Measurements from ENCODE around the gene RAB10. TPM values are rescaled to one million over a fixed set of nuclear protein-coding genes. Genes with fewer than 3 reads are reported as not detected.

The RAB10 gene
- total and polyA plus RNA-seq, 8 donors = 16.5 to 62.9 (median 37.8) TPM

DNA sequence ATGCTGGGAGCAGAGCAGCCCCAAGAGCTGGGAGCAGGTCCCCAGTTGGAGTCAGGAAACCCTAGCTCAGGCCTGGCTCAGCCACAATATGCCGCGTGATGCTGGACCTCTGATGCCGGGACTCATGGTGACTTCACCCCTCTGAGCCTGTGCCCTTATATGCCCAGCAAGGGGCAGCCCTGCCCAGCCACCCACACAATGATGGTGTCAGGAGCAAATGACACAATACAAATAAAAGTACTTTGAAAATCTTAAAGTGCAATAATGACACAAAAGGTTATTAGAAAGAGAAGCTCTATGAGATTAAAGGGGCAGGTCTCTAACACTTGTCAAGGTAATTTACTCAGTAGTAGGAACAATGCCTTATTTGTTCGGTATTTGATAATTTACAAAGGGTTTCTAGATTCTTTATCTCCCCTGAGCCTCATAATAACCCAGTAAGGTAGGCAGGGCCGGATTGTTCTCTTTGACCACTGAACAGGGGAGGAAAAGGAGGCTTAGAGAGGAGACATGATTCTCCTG lies 33.3 kb upstream of the RAB10 start:
- 29 to 43% methylated on average over 5 of the region's 5 CpGs for WGBS, 2 donors
- no peaks in the 10 kb centered on the region for H3K27me3 ChIP-seq
- peak overlapping the region in 3 of 4 donors; percentile 7 to 80 (median 76) for H3K27ac ChIP-seq
- no peak for FAIRE-seq
- DNase-seq = peak in 5 of 6 donors; percentile 37 to 69 (median 47)
- peak in 3 of 4 donors; percentile 57 to 58 (median 58) for ATAC-seq
- H3K4me3 ChIP-seq = no peak overlapping the region
- no peak for TF ChIP-seq CTCF (IDR thresholded peaks at IDR 0.05)
- intact Hi-C loops (cut with DNase I) = no loop called here
- H3K4me1 ChIP-seq = peaks cover 23 to 25% (median 25%) of the 10 kb centered on the region in 3 donors
- H3K36me3 ChIP-seq = no peaks in the 10 kb centered on the region
- no peaks in the 10 kb centered on the region for H3K9me3 ChIP-seq

DNA sequence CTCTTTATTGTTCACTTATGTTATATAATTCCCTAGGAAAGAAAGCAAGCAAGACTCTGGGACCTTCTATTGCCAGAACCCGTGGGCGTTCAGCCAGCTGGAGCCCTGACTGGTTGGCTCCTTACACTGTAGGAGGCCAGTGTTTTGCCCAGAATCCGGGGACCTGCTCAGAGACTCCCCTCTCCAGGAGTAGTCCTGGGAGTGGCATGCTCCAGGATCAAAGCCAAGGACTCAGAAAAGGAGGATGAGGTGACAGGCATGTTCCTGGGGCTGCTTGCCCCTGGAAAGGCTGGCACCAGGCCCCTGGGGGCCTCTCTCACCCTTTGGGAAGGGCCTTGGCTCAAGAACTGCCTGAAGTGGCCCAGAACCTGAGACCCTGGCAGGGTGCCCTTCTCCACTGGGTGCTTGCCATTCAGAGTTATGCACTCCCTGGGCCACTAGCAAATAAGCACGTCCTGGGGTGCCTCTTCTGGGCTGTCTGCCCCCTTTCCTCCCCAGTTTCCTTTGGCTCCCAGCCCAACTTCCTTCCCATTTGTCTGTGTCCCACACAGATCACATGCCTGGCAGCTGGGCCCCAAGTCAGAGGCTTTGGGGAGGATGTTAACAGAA lies 32.0 kb upstream of the RAB10 start:
- Histone ChIP-seq H3K27me3 (no peaks in the 10 kb centered on the region), H3K36me3 (no peaks in the 10 kb centered on the region), H3K4me3 (no peak overlapping the region), H3K9me3 (no peaks in the 10 kb centered on the region), H3K27ac (peak overlapping the region; percentile 25 to 80 (median 60)), H3K4me1 (peaks cover 23 to 25% (median 25%) of the 10 kb centered on the region in 3 donors)
- intact Hi-C loops (cut with DNase I) = no loop called here
- no peak for FAIRE-seq
- WGBS, 2 donors = 5% methylated on average over 4 of the region's 4 CpGs
- TF ChIP-seq CTCF (IDR thresholded peaks at IDR 0.05) = no peak
- peak; percentile 73 to 90 (median 82) for DNase-seq
- ATAC-seq = peak; percentile 66 to 80 (median 75)

- intact Hi-C loops (cut with DNase I) = no loop called here
- 80 to 85% methylated on average over 9 of the region's 9 CpGs for WGBS, 2 donors
- peak in 2 of 4 donors; percentile 40 to 60 for ATAC-seq
Measured at GRCh38 chr2:26002632-26003310, 31.1 kb upstream of the RAB10 start.

GRCh38 chr2:26008095-26008494 lies 25.8 kb upstream of the RAB10 start:
- intact Hi-C loops (cut with DNase I) = no loop called here
- Histone ChIP-seq H3K4me3 (no peak overlapping the region), H3K4me1 (peaks cover 0 to 16% (median 16%) of the 10 kb centered on the region in 3 donors), H3K27ac (no peak overlapping the region), H3K36me3 (no peaks in the 10 kb centered on the region), H3K27me3 (no peaks in the 10 kb centered on the region), H3K9me3 (no peaks in the 10 kb centered on the region)
- no peak for DNase-seq
- no peak for TF ChIP-seq CTCF (IDR thresholded peaks at IDR 0.05)
- no peak for FAIRE-seq
- 94 to 100% methylated on average over 1 of the region's 1 CpG for WGBS, 2 donors
- no peak for ATAC-seq

More at GRCh38 chr2:26002632-26003310, 31.1 kb upstream of the RAB10 start:
- H3K4me3 ChIP-seq = no peak overlapping the region
- no peaks in the 10 kb centered on the region for H3K36me3 ChIP-seq
- H3K27ac ChIP-seq = peak overlapping the region in 3 of 4 donors; percentile 2 to 80 (median 76)
- no peaks in the 10 kb centered on the region for H3K9me3 ChIP-seq
- peaks cover 23 to 25% (median 25%) of the 10 kb centered on the region in 3 donors for H3K4me1 ChIP-seq
- no peak for TF ChIP-seq CTCF (IDR thresholded peaks at IDR 0.05)
- FAIRE-seq = no peak
- H3K27me3 ChIP-seq = no peaks in the 10 kb centered on the region
- peak in 1 of 6 donors; percentile 37 for DNase-seq
